ENCODE measurements around the gene ZNF837. TPM values are rescaled to one million over a fixed set of nuclear protein-coding genes. Genes with fewer than 3 reads are reported as not detected.
"Not testable (repeated sequence)": the region's sequence is repeated elsewhere in the genome, so short reads cannot be mapped to it uniquely, and the experiment has no call there.

Gene ZNF837
- total RNA-seq, 2 experiments from 2014 or later, result 0.71 to 1.0 TPM

- no peak overlapping the region for H3K4me3 Mint-ChIP-seq
- no peak for TF ChIP-seq CTCF (IDR thresholded peaks at IDR 0.05)
- no peaks in the 10 kb centered on the region for H3K36me3 ChIP-seq (ENCODE audit: insufficient read depth, low read length)
- H3K27me3 Mint-ChIP-seq, result peaks cover 15% of the 10 kb centered on the region
- peaks cover 0 to 16% of the 10 kb centered on the region in 2 experiments for H3K9me3 ChIP-seq (ENCODE audit: control insufficient read depth in 1 of 2, insufficient read depth in 1 of 2, low read length in 2 of 2)
- H3K9me3 Mint-ChIP-seq, result no peaks in the 10 kb centered on the region
- DNase-seq (no peak), ATAC-seq (ENCODE audit: poor library complexity) (no peak)
- CTCF ChIA-PET, result no interaction called here
- H3K4me1 ChIP-seq (ENCODE audit: insufficient read depth, low read length), result peaks cover 25% of the 10 kb centered on the region
- intact Hi-C loops (cut with DNase I, micrococcal nuclease), result no loop called here
- H3K27me3 ChIP-seq (ENCODE audit: control insufficient read depth in 1 of 2, insufficient read depth in 2 of 2, low read length in 2 of 2), result peaks cover 0 to 2% of the 10 kb centered on the region in 2 experiments
- H3K4me3 ChIP-seq (ENCODE audit: low read length), result no peak overlapping the region
- peaks cover 4% of the 10 kb centered on the region for H3K36me3 Mint-ChIP-seq (ENCODE audit: low read depth)
- H3K4me1 Mint-ChIP-seq (ENCODE audit: low read depth), result peaks cover 25% of the 10 kb centered on the region
- no peak overlapping the region for H3K27ac Mint-ChIP-seq
- POLR2A ChIA-PET, result interaction anchor here (0.7 kb wide), 1 partner anchor 501 kb away, joined by 3 read pairs; the partner anchor contains the start of gene ZNF587
- no peak overlapping the region for H3K27ac ChIP-seq (ENCODE audit: low read depth in 1 of 2, low read length in 2 of 2)
These were observed 30.6 kb downstream of the ZNF837 start for GRCh38 chr19:58350001-58350861.

- CTCF ChIA-PET, result no interaction called here
- POLR2A ChIA-PET, result interaction anchor here (0.7 kb wide), 1 partner anchor 500 kb away, joined by 3 read pairs; the partner anchor contains the start of gene ZNF587
These were observed 31.2 kb downstream of the ZNF837 start for GRCh38 chr19:58349590-58349989.

GRCh38 chr19:58348080-58348479 is 32.8 kb downstream of the ZNF837 start:
- H3K4me1 Mint-ChIP-seq (ENCODE audit: low read depth), result peaks cover 22% of the 10 kb centered on the region
- H3K9me3 Mint-ChIP-seq; H3K27me3 ChIP-seq (ENCODE audit: control insufficient read depth in 1 of 2, insufficient read depth in 2 of 2, low read length in 2 of 2); DNase-seq; H3K36me3 ChIP-seq (ENCODE audit: insufficient read depth, low read length); H3K27ac ChIP-seq (ENCODE audit: low read depth in 1 of 2, low read length in 2 of 2); intact Hi-C loops (cut with DNase I, micrococcal nuclease); H3K36me3 Mint-ChIP-seq (ENCODE audit: low read depth); ATAC-seq (ENCODE audit: poor library complexity): not testable (repeated sequence)
- H3K27ac Mint-ChIP-seq, result peak overlapping the region; percentile 84
- Histone ChIP-seq H3K4me3 (ENCODE audit: low read length) (peak overlapping the region; percentile 63), H3K4me1 (ENCODE audit: insufficient read depth, low read length) (peaks cover 21% of the 10 kb centered on the region), H3K9me3 (ENCODE audit: control insufficient read depth in 1 of 2, insufficient read depth in 1 of 2, low read length in 2 of 2) (peaks cover 0 to 21% of the 10 kb centered on the region in 2 experiments)
- POLR2A ChIA-PET, result interaction anchor here (0.6 to 3.0 kb wide), 10 partner anchors 8 to 196 kb away, joined by 3 to 22 read pairs (median 4); partner anchors contain the start of genes TRIM28, ZBTB45, ZNF274 and ZNF497
- H3K27me3 Mint-ChIP-seq, result peaks cover 15% of the 10 kb centered on the region
- H3K4me3 Mint-ChIP-seq, result peak overlapping the region; percentile 86
- CTCF ChIA-PET, result interaction anchor here (0.7 to 1.8 kb wide), 2 partner anchors 14 to 553 kb away, joined by 3 to 6 read pairs; partner anchors contain the start of gene ZNF497

More at GRCh38 chr19:58349590-58349989, 31.2 kb downstream of the ZNF837 start:
- Mint-ChIP-seq H3K9me3 (no peaks in the 10 kb centered on the region), H3K4me1 (ENCODE audit: low read depth) (peaks cover 22% of the 10 kb centered on the region), H3K36me3 (ENCODE audit: low read depth) (peaks cover 4% of the 10 kb centered on the region), H3K27ac (no peak overlapping the region), H3K4me3 (no peak overlapping the region), H3K27me3 (peaks cover 15% of the 10 kb centered on the region)
- H3K9me3 ChIP-seq (ENCODE audit: control insufficient read depth in 1 of 2, insufficient read depth in 1 of 2, low read length in 2 of 2), result peaks cover 0 to 13% of the 10 kb centered on the region in 2 experiments
- DNase-seq (no peak), ATAC-seq (ENCODE audit: poor library complexity) (no peak)
- peaks cover 0 to 2% of the 10 kb centered on the region in 2 experiments for H3K27me3 ChIP-seq (ENCODE audit: control insufficient read depth in 1 of 2, insufficient read depth in 2 of 2, low read length in 2 of 2)
- H3K27ac ChIP-seq (ENCODE audit: low read depth in 1 of 2, low read length in 2 of 2), result no peak overlapping the region
- intact Hi-C loops (cut with DNase I, micrococcal nuclease), result no loop called here
- no peak overlapping the region for H3K4me3 ChIP-seq (ENCODE audit: low read length)
- H3K4me1 ChIP-seq (ENCODE audit: insufficient read depth, low read length), result peaks cover 21% of the 10 kb centered on the region
- no peak for TF ChIP-seq CTCF (IDR thresholded peaks at IDR 0.05)
- H3K36me3 ChIP-seq (ENCODE audit: insufficient read depth, low read length), result no peaks in the 10 kb centered on the region

Data from CD4-positive, alpha-beta T cell (primary cell).